GM18519 (cell line): ENCODE measurements around the gene TNNT3.
"Not testable (repeated sequence)": the region's sequence is repeated elsewhere in the genome, so short reads cannot be mapped to it uniquely, and the experiment has no call there.

ENCODE experiments used
- ATAC-seq: cut with Tn5 transposase; IDR thresholded peaks from one replicate; pipeline ENCODE4 v1.9.1; 2021; ENCODE audit warnings: mild to moderate bottlenecking, moderate library complexity; ENCODE audit not compliant: unreplicated experiment, low FRiP score

Gene TNNT3

GRCh38 chr11:1880746-1881441 is 38.6 kb upstream of the TNNT3 start:
- no peak for ATAC-seq

DNA sequence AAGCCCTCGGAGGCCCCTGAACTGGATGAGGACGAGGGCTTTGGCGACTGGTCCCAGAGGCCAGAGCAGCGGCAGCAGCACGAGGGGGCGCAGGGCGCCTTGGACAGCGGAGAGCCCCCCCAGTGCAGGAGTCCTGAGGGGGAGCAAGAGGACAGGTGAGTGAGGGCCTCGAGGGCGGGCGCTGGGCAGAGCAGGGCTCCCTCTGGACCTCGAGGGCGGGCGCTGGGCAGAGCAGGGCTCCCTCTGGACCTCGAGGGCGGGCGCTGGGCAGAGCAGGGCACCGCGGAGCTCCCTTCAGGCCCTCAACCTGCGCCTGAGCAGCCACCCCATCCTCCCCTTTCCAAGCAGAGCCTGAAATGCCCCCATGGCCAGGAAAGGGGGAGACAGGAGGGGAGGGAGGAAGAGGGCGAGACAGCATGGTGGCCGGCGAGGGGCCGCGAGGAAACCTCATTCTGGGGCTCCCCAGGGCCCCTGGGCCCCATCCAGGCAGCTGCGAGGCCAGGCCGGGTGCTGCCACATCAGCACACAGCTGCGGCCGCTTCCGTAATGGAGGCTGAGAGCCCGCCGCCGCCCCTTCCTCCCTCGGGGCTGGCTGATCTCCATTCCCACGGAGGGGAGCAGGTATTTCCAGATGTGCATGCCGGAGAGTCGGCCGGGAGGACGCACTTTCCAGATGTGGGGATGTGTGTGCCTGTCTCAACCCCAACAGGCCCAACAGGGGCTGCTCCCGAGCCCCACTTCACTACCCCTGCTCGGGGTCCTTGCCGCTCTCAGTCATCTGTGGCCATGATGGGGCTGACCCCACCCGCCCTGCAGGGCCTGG is 37.9 kb upstream of the TNNT3 start:
- ATAC-seq: no peak

GRCh38 chr11:1882265-1883238 is 37.0 kb upstream of the TNNT3 start:
- no peak for ATAC-seq

DNA sequence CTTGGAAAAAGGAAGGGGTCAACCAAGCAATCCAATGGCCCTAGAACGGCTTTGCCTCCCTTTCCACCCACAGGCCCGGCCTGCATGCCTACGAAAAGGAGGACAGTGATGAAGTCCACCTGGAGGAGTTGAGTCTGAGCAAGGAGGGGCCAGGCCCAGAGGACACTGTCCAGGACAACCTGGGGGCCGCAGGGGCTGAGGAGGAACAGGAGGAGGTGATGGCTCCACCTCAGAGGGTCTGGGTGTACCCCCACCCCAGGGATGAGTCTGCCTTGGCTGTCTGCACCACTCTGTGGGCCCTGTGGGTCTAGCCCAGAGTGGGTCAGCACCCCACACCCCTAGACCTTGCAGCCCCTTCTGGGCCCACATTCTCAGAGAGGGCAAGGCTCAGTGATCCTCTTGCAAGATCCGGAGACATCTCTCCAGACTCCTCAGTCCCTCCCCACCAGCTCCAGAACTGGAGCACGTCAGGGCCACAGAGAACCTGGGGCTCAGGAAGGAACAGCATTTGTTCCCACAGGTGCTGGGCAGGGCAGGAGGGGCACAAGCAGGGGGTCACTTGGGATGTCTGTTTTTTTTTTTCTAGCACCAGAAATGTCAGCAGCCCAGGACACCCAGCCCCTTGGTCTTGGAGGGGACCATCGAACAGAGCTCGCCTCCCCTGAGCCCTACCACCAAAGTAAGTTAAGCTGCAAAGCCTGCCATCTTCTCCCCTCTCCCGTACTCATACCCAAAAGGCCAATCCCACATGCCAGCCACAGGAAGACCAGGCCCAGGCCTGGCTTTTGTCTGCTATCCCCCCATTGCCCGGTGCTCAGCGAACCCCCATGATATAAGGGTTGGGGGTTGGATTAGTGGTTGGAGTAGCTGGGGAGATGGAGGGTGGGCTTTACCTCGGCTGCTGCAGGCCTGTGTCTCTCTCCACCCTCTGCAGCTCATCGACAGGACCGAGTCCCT is 35.9 kb upstream of the TNNT3 start:
- no peak for ATAC-seq

DNA sequence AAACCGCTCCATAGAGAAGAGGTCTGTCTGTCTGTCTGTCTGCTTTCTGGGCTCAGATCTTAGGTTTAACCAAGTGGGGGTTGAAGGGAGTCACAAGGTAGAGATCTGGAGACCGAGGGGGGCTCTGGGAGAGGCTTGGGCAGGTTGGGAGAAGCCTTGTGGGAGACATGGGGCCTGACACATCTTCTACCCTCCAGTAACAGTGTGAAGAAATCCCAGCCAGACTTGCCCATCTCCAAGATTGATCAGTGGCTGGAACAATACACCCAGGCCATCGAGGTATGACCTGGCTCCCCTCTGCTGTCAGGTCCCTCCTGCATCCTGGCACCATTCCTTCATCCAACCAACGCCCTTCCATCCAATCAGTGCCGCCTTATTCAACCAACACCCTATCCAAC is 35.2 kb upstream of the TNNT3 start:
- ATAC-seq: no peak

- not testable (repeated sequence) for ATAC-seq
Measured at GRCh38 chr11:1886551-1886950, 33.0 kb upstream of the TNNT3 start.

GRCh38 chr11:1887451-1888346 is 31.8 kb upstream of the TNNT3 start:
- ATAC-seq: no peak

DNA sequence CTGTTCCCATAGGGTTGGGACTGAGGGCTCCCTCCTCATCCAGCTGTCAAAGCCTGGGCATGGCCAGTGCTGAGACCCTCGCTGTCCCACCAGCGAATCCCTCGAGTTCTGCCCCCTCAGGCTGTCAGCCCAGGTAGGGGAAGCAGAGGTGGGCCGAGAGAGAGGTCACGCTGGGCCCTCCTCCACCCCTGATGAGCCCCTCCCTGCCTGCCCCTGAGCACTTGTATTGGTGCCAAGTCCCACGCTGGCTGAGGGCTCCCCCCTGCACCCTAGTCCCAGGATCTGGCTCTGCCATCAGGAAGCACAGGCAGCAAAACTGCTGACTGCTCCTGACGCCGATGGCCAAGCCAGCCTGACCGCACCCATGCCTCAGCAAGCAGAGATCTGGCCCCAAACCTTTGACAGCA is 31.2 kb upstream of the TNNT3 start:
- ATAC-seq: no peak

DNA sequence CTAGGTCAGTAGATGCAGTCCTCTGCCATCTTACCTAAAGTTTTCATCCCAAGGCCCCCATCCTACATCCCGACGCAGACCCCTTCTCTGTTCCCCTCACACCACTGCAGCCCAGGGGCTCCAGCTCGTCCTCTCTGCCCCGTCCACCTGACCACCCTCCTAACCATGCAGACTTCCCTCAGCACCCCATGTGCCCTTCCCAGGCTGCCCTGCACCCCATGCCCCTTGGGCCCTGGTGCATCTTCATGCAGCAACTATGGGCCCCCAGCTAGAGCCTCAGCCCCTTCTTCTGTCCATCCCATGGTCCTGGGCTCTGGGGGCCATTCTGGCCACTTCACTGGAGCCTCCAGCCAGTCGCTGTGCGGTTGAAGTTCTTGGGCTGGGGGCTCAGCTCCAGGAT is 30.7 kb upstream of the TNNT3 start:
- ATAC-seq: no peak

- ATAC-seq: no peak
Measured at GRCh38 chr11:1889224-1889930, 30.1 kb upstream of the TNNT3 start.

GRCh38 chr11:1889941-1890855 is 29.3 kb upstream of the TNNT3 start:
- ATAC-seq: no peak

DNA sequence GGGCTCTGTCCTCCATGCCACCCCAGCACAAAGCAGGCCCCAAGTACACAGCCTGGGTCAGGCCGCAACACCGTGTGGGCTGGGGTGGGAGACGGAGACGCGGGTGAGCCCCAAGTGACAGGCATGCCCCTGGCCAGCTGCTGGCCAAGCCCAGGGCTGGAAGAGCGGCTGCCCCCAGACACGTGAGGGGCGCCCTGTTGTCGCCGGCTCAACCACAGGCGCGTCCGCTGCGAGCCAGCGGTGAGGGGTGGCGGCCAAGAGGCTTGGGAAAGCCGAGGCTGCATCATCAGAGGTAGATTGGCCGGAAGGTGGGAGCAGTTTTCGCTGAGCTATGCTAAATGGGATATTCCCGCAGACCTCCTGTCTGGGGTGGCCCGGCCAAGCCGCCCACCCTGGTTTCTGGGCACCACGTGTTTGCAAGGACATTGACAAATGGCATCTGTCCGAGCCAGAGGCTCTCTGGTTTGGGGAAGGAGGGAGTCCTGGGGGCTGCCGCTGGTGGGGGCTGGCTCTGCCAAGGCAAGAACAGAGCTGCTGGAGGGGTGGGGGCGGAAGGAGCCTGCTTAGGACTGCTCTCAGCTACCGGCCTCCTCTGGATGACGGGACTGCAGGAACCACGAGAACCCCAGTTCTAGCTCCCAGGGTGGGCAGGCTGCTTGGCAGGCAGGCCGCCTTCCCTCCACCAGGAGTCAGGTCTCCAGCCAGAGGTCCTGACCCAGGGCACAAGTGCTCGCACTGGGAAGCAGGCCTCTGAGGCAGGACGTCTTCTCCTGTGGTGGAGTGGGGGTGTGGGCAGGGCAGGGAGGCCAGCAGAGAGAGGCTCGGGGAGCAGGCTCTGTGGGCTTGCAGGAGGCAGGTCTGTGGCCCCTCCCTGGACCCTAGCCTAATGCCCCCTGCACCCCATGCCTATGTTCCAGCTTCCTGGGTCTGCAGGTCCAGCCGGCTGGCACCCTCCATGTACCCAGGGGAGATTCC is 28.4 kb upstream of the TNNT3 start:
- ATAC-seq: no peak

DNA sequence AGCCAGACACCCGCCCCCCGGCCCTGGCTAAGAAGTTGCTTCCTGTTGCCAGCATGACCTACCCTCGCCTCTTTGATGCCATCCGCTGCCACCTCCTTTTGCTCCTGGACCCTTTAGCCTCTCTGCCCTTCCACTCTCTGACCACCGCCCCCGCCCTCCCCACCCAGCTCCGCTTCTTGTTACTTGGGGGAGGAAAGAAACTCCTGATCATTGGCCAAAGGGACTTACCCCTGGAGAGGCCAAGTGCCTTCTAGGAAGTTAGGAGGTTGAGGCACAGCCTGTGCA is 27.7 kb upstream of the TNNT3 start, which contains the start of gene PRR33:
Gene PRR33, minus strand, starts transcription at position 65 of the 285 bp plus-strand sequence. CDS start 1,311 bp downstream, outside the sequence.
- ATAC-seq: no peak

- ATAC-seq: no peak
Measured at GRCh38 chr11:1892116-1892515, 27.4 kb upstream of the TNNT3 start.

DNA sequence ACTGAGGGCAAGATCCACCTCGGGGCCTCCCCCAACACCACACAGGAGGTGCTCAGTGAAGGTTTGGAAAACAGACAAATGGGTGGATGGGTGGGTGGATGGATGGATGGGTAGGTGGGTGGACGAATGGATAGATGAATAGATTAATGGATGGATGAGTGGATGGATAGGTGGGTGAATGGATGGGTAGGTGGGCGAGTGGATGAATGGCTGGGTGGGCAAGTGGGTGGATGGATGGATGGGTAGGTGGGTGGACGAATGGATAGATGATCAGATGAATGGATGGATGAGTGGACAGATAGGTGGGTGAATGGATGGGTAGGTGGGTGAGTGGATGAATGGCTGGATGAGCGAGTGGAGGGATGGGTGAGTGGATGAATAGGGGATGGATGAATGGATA is 26.9 kb upstream of the TNNT3 start:
- ATAC-seq: no peak
